GM18526 (cell line): ENCODE results near the gene XPOT.

Experiments
- POLR2A ChIP-seq: IDR thresholded peaks from 3 replicates; pipeline ENCODE4 v1.6.1; 2011; ENCODE audit not compliant: insufficient read length; ENCODE audit errors: extremely low read depth

Gene XPOT

GRCh38 chr12:64452559-64453329 is 48.6 kb downstream of the XPOT start:
- TF ChIP-seq POLR2A: no peak

- TF ChIP-seq POLR2A: no peak
Observed at GRCh38 chr12:64455506-64455905, 51.3 kb downstream of the XPOT start.

DNA sequence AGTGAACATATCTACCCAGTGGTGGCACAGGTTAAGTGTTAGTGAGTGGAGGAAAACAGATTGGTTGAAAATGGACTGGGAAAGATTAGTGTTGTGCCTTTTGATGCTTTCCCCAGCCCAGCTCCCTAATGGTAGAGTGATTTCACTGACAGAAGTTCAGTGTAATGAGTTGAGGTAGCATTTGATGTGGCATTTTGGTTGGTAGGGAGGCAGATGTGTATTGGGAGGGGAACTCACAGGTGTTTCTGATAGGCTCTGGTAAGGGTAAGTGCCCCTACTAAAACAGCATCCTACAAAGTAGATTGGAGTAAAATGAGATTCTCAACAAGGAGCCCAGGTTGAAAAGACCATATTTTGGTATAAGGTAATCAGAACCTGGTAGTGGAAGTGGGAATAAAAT is 51.9 kb downstream of the XPOT start:
- TF ChIP-seq POLR2A: no peak

GRCh38 chr12:64457032-64457431 is 52.8 kb downstream of the XPOT start:
- no peak for TF ChIP-seq POLR2A

GRCh38 chr12:64457466-64457865 is 53.3 kb downstream of the XPOT start:
- TF ChIP-seq POLR2A: no peak

- TF ChIP-seq POLR2A: no peak
Observed at GRCh38 chr12:64457923-64458322, 53.7 kb downstream of the XPOT start.

DNA sequence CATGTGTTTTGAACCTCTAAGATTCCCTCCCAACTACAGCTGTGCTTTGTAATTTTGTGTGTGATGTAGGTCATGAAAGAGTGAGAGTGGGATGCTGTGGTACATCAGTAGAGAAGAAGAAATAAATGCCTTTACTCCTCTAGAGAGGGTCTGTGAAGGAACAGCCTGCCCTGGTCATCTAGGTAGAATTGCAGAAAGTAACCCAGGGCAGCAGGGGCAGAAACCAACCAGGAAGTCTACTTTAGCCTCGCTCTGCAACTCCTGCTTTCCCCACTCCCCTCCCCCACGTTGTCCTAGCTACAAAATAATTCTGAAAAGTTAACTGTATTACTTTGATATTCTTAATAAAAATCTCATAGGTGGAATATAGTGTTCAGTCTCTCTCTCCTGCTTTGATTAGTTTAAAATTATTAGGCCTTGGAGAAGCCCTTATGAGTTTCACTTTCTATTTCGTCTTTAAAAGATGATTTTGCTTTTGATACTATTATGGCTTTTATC is 55.3 kb downstream of the XPOT start:
- TF ChIP-seq POLR2A: no peak

DNA sequence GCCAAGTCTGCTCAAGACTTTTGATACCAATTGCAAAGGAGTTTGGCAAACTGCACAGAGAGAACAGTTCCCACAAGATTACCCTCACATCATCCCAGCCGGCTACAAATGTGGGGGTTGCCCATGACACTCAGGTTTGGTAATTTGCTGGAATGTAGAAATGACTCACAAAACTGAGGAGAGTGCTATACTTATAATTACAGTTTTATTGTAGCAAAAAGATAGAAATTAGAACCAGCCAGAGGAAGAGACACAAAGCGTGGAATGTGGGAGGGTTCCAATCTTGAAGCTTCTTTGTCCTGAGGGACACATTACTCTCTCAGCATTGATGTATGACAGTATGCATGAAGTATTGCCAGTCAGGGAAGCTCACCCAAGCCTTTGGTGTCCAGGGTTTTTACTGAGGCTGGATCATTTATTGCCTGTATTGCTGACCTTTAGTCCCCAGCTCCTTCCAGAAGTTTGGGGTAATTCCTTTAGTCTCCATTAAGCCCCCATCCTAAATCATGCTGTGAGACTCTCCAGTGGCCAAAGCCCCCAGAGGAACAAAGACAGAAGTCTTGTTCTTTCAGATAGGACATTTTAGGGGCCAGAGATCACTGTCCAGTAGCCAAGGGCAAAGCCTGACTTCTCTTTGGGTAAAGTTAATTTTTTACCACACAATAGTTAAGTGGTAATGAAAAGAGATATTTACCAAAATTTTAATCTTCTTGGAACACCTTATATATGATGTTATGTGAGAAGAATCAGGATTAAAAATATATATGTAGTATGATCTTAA is 57.6 kb downstream of the XPOT start:
- no peak for TF ChIP-seq POLR2A

GRCh38 chr12:64466178-64466577 is 62.0 kb downstream of the XPOT start:
- TF ChIP-seq POLR2A: no peak

GRCh38 chr12:64468966-64469365 is 64.8 kb downstream of the XPOT start:
- TF ChIP-seq POLR2A: no peak

DNA sequence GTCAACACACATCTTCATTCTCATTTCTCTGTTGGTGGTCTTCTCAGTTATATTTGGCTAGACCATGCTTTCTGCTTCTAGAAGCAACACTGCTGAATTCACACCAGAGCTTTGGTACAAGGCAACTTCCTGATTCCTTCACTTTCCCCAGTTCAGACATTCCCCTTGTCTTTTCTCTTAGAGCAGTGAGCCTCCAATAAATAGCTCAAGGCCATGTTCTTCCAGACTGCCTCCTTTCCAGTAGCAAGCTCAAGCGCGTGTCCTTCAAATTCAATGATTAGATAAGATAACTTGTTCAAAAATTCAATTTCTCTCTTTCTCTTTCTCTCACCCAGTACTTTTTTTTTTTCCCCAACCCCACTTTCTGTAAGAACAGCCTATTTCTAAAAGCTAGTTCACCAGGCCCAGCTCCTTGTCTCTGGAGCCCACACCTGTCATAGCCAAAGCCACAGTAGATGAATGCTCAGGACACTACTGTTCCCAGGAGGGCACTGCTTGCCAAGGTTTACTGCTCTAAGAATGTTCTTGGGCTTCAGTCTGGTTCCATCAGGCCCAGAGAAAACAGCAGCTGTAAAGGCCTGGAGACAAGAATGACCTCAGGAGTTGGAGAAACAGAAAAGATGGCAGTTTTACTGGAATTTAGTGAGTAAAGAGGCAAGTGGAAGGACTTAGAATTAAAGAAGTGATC is 65.4 kb downstream of the XPOT start:
- no peak for TF ChIP-seq POLR2A

DNA sequence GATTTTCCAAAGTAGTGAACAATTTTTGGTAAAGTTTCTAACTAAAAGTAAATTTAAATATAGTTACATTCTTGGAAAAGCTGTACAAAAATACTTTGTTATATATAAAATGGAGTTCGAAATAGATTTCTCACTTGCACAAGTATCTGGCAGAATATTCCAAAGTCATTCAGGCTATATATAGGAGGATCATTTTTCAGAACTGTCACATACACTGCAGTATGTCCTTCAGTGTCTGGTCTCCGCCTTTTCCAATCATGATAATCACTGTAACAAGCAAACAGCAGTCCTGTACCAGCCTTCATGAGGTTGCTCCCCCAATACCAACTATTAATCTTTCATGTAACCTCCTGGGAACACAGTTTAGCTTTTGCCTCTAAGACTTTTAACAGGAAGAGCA is 66.3 kb downstream of the XPOT start:
- TF ChIP-seq POLR2A: no peak

- TF ChIP-seq POLR2A: no peak
Observed at GRCh38 chr12:64473176-64473575, 69.0 kb downstream of the XPOT start.

DNA sequence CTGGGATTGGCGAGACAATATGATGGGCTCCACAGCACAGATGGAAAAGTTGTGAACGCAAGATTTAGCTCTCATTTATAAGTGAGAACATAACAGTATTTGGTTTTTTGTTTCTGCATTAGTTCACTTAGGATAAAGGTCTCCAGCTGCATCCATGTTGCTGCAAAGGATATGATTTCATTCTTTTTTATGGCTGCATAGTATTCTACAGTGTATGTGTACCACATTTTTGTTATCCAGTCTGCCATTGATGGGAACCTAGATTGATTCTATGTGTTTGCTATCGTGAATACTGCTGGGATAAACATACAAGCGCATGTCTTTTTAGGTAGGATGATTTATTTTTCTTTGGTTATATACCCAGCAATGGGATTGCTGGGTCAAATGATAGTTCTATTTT is 71.3 kb downstream of the XPOT start:
- no peak for TF ChIP-seq POLR2A

GRCh38 chr12:64476844-64477243 is 72.7 kb downstream of the XPOT start:
- no peak for TF ChIP-seq POLR2A

DNA sequence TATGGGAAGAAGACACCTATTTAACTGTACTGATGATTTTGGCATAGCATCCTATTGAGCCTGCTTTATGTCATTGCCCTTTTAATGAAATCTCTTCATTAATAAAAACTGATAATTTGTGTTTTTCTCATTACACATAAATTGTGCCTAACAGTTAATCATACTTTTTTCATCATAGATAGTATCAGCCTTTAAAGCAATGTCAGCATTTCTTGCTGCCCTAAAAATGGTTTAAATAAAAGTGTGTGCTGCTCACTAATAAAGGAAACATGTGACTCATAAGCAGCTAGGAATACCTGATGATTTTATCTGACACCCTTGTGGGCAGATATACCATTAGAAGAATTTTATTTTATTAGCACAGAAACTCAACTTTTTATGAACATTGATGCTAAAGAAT is 74.5 kb downstream of the XPOT start:
- TF ChIP-seq POLR2A: no peak
